Measurements from ENCODE around the gene TFIP11. TPM values are rescaled to one million over a fixed set of nuclear protein-coding genes. Genes with fewer than 3 reads are reported as not detected.

Gene TFIP11
- total and polyA plus RNA-seq, 7 donors, result 28.8 to 56.1 (median 36.8) TPM

GRCh38 chr22:26540119-26540518 lies 27.8 kb upstream of the TFIP11 start:
- H3K4me3 ChIP-seq, result no peak overlapping the region
- H3K36me3 ChIP-seq (ENCODE audit: insufficient read depth in 1 of 2, low read depth in 1 of 2), result peaks cover 0 to 81% of the 10 kb centered on the region in 2 donors
- no peaks in the 10 kb centered on the region for H3K9me3 ChIP-seq
- ATAC-seq (no peak), DNase-seq (no peak)
- no peak for TF ChIP-seq CTCF (IDR thresholded peaks at IDR 0.05)
- H3K4me1 ChIP-seq, result peaks cover 27% of the 10 kb centered on the region
- H3K27ac ChIP-seq, result no peak overlapping the region
- H3K27me3 ChIP-seq (ENCODE audit: insufficient read depth in 3 of 3, low read length in 2 of 3), result no peaks in the 10 kb centered on the region
- WGBS, 3 donors, result 89 to 98% (median 96%) methylated on average over 2 of the region's 2 CpGs
- intact Hi-C loops (cut with DNase I), result no loop called here

- DNase-seq (no peak), ATAC-seq (peak; percentile 25 to 79 (median 54))
- H3K4me1 ChIP-seq, result peaks cover 21% of the 10 kb centered on the region
- H3K4me3 ChIP-seq, result no peak overlapping the region
- intact Hi-C loops (cut with DNase I), result no loop called here
- H3K27ac ChIP-seq, result no peak overlapping the region
- no peak for TF ChIP-seq CTCF (IDR thresholded peaks at IDR 0.05)
- 50 to 90% (median 57%) methylated on average over 3 of the region's 3 CpGs for WGBS, 3 donors
- H3K27me3 ChIP-seq (ENCODE audit: insufficient read depth in 3 of 3, low read length in 2 of 3), result no peaks in the 10 kb centered on the region
- no peaks in the 10 kb centered on the region for H3K9me3 ChIP-seq
- peaks cover 3 to 84% of the 10 kb centered on the region in 2 donors for H3K36me3 ChIP-seq (ENCODE audit: insufficient read depth in 1 of 2, low read depth in 1 of 2)
Measured at GRCh38 chr22:26536762-26537134, 24.5 kb upstream of the TFIP11 start.

- 90 to 93% (median 91%) methylated on average over 12 of the region's 12 CpGs for WGBS, 3 donors
- no peak overlapping the region for H3K27ac ChIP-seq
Measured at GRCh38 chr22:26536056-26536761, 23.9 kb upstream of the TFIP11 start.

GRCh38 chr22:26535603-26535908 lies 23.3 kb upstream of the TFIP11 start:
- DNase-seq (no peak), ATAC-seq (no peak)
- no peak overlapping the region for H3K4me3 ChIP-seq
- H3K4me1 ChIP-seq, result peaks cover 21% of the 10 kb centered on the region
- H3K9me3 ChIP-seq, result no peaks in the 10 kb centered on the region
- H3K36me3 ChIP-seq (ENCODE audit: insufficient read depth in 1 of 2, low read depth in 1 of 2), result peaks cover 3 to 84% of the 10 kb centered on the region in 2 donors
- no peak for TF ChIP-seq CTCF (IDR thresholded peaks at IDR 0.05)
- no peaks in the 10 kb centered on the region for H3K27me3 ChIP-seq (ENCODE audit: insufficient read depth in 3 of 3, low read length in 2 of 3)
- WGBS, 3 donors, result 94 to 98% (median 96%) methylated on average over 3 of the region's 3 CpGs
- intact Hi-C loops (cut with DNase I), result no loop called here
- no peak overlapping the region for H3K27ac ChIP-seq

More at GRCh38 chr22:26536056-26536761, 23.9 kb upstream of the TFIP11 start:
- ATAC-seq, result peak; percentile 11 to 68 (median 48)
- H3K4me1 ChIP-seq, result peaks cover 21% of the 10 kb centered on the region
- TF ChIP-seq CTCF (IDR thresholded peaks at IDR 0.05), result no peak
- H3K36me3 ChIP-seq (ENCODE audit: insufficient read depth in 1 of 2, low read depth in 1 of 2), result peaks cover 3 to 84% of the 10 kb centered on the region in 2 donors
- no peak overlapping the region for H3K4me3 ChIP-seq
- intact Hi-C loops (cut with DNase I), result no loop called here
- no peaks in the 10 kb centered on the region for H3K27me3 ChIP-seq (ENCODE audit: insufficient read depth in 3 of 3, low read length in 2 of 3)
- DNase-seq, result no peak
- H3K9me3 ChIP-seq, result no peaks in the 10 kb centered on the region
